ENCODE measurements around the gene MMP28.

- no peak for TF ChIP-seq EZH2 (optimal IDR thresholded peaks at IDR 0.05; ENCODE audit: low read depth, low read length)
- TF ChIP-seq, protein P1, sequence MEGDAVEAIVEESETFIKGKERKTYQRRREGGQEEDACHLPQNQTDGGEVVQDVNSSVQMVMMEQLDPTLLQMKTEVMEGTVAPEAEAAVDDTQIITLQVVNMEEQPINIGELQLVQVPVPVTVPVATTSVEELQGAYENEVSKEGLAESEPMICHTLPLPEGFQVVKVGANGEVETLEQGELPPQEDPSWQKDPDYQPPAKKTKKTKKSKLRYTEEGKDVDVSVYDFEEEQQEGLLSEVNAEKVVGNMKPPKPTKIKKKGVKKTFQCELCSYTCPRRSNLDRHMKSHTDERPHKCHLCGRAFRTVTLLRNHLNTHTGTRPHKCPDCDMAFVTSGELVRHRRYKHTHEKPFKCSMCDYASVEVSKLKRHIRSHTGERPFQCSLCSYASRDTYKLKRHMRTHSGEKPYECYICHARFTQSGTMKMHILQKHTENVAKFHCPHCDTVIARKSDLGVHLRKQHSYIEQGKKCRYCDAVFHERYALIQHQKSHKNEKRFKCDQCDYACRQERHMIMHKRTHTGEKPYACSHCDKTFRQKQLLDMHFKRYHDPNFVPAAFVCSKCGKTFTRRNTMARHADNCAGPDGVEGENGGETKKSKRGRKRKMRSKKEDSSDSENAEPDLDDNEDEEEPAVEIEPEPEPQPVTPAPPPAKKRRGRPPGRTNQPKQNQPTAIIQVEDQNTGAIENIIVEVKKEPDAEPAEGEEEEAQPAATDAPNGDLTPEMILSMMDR (IDR thresholded peaks at IDR 0.05; ENCODE audit: low read length), result no peak
Measured at GRCh38 chr17:35731917-35732805, 63.3 kb downstream of the MMP28 start.
